Retinal pigment epithelial cell (primary cell): ENCODE measurements around the gene PLAU.

Experiments
- DNase-seq: peaks from one replicate; pipeline ENCODE4 v3.0.0-alpha.2; 2010; ENCODE audit warnings: low read depth
- H3K4me3 ChIP-seq: 2 replicates; pipeline ENCODE4 v1.5.1; 2011; ENCODE audit warnings: mild to moderate bottlenecking, low read length, control low read depth, moderate library complexity
- TF ChIP-seq, protein P1 (sequence below): conservative IDR thresholded peaks from 2 replicates; pipeline ENCODE4 v1.5.1; 2011; ENCODE audit warnings: low read depth, low read length, control low read depth, inconsistent platforms

The PLAU gene

GRCh38 chr10:73934074-73934473 is 23.1 kb downstream of the PLAU start:
- H3K4me3 ChIP-seq: no peak overlapping the region
- TF ChIP-seq, protein P1, sequence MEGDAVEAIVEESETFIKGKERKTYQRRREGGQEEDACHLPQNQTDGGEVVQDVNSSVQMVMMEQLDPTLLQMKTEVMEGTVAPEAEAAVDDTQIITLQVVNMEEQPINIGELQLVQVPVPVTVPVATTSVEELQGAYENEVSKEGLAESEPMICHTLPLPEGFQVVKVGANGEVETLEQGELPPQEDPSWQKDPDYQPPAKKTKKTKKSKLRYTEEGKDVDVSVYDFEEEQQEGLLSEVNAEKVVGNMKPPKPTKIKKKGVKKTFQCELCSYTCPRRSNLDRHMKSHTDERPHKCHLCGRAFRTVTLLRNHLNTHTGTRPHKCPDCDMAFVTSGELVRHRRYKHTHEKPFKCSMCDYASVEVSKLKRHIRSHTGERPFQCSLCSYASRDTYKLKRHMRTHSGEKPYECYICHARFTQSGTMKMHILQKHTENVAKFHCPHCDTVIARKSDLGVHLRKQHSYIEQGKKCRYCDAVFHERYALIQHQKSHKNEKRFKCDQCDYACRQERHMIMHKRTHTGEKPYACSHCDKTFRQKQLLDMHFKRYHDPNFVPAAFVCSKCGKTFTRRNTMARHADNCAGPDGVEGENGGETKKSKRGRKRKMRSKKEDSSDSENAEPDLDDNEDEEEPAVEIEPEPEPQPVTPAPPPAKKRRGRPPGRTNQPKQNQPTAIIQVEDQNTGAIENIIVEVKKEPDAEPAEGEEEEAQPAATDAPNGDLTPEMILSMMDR: no peak
- no peak for DNase-seq

- TF ChIP-seq, protein P1: no peak
- H3K4me3 ChIP-seq: no peak overlapping the region
- DNase-seq: no peak
Observed at GRCh38 chr10:73935895-73936294, 25.0 kb downstream of the PLAU start.

DNA sequence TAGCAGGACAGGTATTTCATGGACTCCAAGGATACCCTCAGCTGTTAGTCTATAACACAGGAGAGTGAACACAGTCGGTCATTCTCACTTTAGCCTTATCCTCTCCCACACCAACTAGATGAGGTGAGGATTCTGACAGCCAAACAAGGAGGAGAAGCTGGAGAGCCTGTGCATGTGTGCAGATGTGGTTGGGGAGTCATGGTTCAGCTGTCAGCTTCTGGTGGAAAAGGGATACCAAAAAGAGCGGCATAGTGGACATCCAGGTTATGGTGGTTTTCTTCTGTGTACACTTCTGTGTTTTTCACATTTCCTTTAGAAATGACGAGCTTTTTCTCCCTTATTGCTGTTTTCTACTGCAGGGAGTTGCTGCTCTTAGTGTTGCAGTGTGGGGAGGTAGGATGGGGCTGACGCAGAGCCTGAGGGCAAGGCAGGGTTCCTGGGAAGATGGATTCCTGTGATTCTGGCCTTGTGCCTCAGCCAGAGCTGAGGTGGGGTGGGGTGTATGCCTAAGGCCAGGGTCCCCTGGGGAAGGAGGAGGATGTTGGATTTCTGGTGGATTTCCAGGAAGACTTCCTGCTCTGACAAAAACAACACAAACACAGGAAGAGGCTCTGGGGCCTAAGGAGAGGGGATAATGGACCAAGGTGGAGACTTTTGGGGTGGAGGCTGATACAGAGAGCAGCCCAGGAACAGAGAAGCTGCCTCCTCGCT is 26.6 kb downstream of the PLAU start:
- TF ChIP-seq, protein P1: no peak
- DNase-seq: no peak
- H3K4me3 ChIP-seq: no peak overlapping the region

DNA sequence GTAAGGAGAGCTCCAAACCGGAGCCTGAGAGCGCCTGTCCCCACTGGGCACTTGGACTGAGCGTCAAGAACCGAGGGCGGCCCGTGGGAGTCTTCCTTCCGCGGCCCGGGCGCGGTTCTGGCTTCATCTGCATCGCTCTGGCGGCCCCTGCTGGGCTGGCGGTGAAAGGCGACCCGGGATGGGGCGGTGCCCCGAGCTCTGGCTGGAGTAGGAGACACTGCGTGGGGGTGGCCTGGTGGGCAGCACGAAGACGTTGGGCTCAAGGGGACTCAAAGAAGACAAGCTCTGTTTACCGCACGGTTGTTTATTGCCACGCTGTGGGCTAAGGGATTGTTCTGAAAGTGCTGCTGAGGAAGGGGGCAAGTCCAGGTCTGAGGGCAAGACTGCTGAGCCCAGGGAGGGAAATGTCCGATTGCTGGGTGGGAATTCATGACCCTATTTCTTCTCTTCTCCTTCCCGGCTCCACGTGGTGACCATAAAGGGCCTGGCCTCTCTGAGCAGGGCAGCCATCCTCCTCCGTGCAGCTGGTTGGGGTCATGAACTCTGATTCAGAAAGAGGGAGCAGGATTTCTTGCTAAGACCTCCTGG is 29.8 kb downstream of the PLAU start:
- TF ChIP-seq, protein P1: peak; percentile 93
- peak overlapping the region; percentile 17 for H3K4me3 ChIP-seq
- no peak for DNase-seq

- no peak overlapping the region for H3K4me3 ChIP-seq
- TF ChIP-seq, protein P1: no peak
- no peak for DNase-seq
Observed at GRCh38 chr10:73941300-73941699, 30.4 kb downstream of the PLAU start.

DNA sequence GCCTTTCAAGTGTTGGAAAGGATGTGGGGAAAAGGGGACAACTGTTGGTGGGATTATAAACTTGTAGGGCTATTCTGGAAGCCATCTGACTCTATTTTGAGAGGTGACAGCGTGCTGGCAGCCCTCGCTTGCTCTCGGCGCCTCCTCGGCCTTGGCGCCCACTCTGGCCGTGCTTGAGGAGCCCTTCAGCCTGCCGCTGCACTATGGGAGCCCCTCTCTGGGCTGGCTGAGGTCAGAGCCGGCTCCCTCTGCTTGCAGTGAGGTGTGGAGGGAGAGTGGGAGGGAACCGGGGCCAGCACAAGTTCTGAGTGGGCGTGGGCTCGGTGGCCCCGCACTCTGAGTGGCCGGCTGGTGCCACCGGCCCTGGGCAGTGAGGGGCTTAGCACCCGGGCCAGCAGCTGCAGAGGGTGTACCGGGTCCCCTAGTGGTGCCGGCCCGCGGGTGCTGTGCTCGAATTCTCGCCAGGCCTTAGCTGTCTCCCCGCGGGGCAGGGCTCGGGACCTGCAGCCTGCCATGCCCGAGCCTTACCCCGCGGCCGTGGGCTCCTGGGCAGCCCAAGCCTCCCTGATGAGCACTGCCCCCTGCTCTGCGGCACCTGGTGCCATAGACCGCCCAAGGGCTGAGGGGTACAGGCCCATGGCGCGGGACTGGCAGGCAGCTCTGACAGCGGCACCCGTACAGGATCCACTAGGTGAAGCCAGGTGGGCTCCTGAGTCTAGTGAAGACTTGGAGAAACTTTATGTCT is 33.6 kb downstream of the PLAU start:
- no peak for DNase-seq
- TF ChIP-seq, protein P1: no peak
- H3K4me3 ChIP-seq: no peak overlapping the region
